Vagina (tissue), 2 donors: ENCODE measurements around the gene WDR76. TPM values are rescaled to one million over a fixed set of nuclear protein-coding genes. Genes with fewer than 3 reads are reported as not detected.

Experiments
- DNase-seq, 2 donors: peaks; one replicate each; pipeline ENCODE4 v3.0.0-alpha.2; 2017; ENCODE audit errors: extremely low spot score in 2 of 2
- H3K27ac ChIP-seq: fragments of 200-600 bp; sonication (generic); one replicate; pipeline ENCODE4 v1.5.1; 2019
- H3K27me3 ChIP-seq: fragments of 200-600 bp; sonication (generic); one replicate; pipeline ENCODE4 v1.5.1; 2019
- H3K36me3 ChIP-seq, 2 donors: fragments of 200-600 bp; sonication (generic); one replicate each; pipeline ENCODE4 v1.5.1; 2017 to 2019
- H3K4me1 ChIP-seq: fragments of 200-600 bp; sonication (generic); one replicate; pipeline ENCODE4 v1.5.1; 2019
- H3K4me3 ChIP-seq, 2 donors: fragments of 200-600 bp; sonication (generic); 1 replicate in 1 of 2; 2 replicates in 1 of 2; pipeline ENCODE4 v1.5.1; 2016 to 2019
- H3K9me3 ChIP-seq: fragments of 200-600 bp; sonication (generic); one replicate; pipeline ENCODE4 v1.5.1; 2019
- CTCF ChIP-seq, 3 experiments: fragments of 450-650 bp in 2 of 3; fragments of 200-600 bp in 1 of 3; sonication (generic) in 1 of 3; IDR thresholded peaks; one replicate each; pipeline ENCODE4 v1.5.1; 2017 to 2019; ENCODE audit warnings: antibody characterized with exemption in 3 of 3, mild to moderate bottlenecking in 2 of 3, moderate library complexity in 2 of 3
- POLR2A ChIP-seq, 2 donors: fragments of 450-650 bp; IDR thresholded peaks; one replicate each; pipeline ENCODE4 v1.6.1; 2017; ENCODE audit warnings: antibody characterized with exemption in 2 of 2, mild to moderate bottlenecking in 2 of 2, moderate library complexity in 2 of 2
- POLR2AphosphoS5 ChIP-seq, 2 donors: sonication (generic); formaldehyde crosslinking; IDR thresholded peaks; one replicate each; pipeline ENCODE4 v1.9.0; 2017; ENCODE audit warnings: antibody characterized with exemption in 2 of 2, mild to moderate bottlenecking in 2 of 2, low read depth in 1 of 2; ENCODE audit not compliant: insufficient read depth in 1 of 2
- intact Hi-C: fragments of 100-400 bp; cut with DNase I; formaldehyde crosslinking; loops from one replicate; pipeline ENCODE4 v1.15.1; 2023
- total RNA-seq: library from RNA; depleted of rRNA; stranded (reverse); fragments of >200 nt; gene quantifications from one replicate; pipeline ENCODE4 v1.2.3, GENCODE V29; 2016

Gene WDR76
- total RNA-seq, 1 donor from 2014 or later = 3.4 TPM

GRCh38 chr15:43896543-43896942 lies 69.7 kb downstream of the WDR76 start:
- H3K4me3 ChIP-seq = no peak overlapping the region
- H3K27me3 ChIP-seq = no peaks in the 10 kb centered on the region
- H3K9me3 ChIP-seq = no peaks in the 10 kb centered on the region
- no peak for DNase-seq
- no peaks in the 10 kb centered on the region for H3K36me3 ChIP-seq
- TF ChIP-seq CTCF (IDR thresholded peaks at IDR 0.05) = no peak
- no peak for TF ChIP-seq POLR2A (IDR thresholded peaks at IDR 0.05)
- TF ChIP-seq POLR2AphosphoS5 (IDR thresholded peaks at IDR 0.05; ENCODE audit: insufficient read depth in 1 of 2, low read depth in 1 of 2) = no peak
- H3K27ac ChIP-seq = no peak overlapping the region
- no peaks in the 10 kb centered on the region for H3K4me1 ChIP-seq
- intact Hi-C loops = no loop called here

- Histone ChIP-seq H3K9me3 (no peaks in the 10 kb centered on the region), H3K36me3 (no peaks in the 10 kb centered on the region), H3K27me3 (no peaks in the 10 kb centered on the region), H3K27ac (no peak overlapping the region), H3K4me3 (no peak overlapping the region), H3K4me1 (no peaks in the 10 kb centered on the region)
- DNase-seq = no peak
- intact Hi-C loops = no loop called here
- TF ChIP-seq POLR2AphosphoS5 (IDR thresholded peaks at IDR 0.05; ENCODE audit: insufficient read depth in 1 of 2, low read depth in 1 of 2) = no peak
- no peak for TF ChIP-seq CTCF (IDR thresholded peaks at IDR 0.05)
- no peak for TF ChIP-seq POLR2A (IDR thresholded peaks at IDR 0.05)
Measured at GRCh38 chr15:43898891-43899290, 72.1 kb downstream of the WDR76 start.

GRCh38 chr15:43899928-43900327 lies 73.1 kb downstream of the WDR76 start:
- H3K4me1 ChIP-seq = no peaks in the 10 kb centered on the region
- DNase-seq = no peak
- TF ChIP-seq CTCF (IDR thresholded peaks at IDR 0.05) = no peak

GRCh38 chr15:43900996-43901395 lies 74.2 kb downstream of the WDR76 start:
- no peaks in the 10 kb centered on the region for H3K4me1 ChIP-seq
- H3K9me3 ChIP-seq = no peaks in the 10 kb centered on the region
- TF ChIP-seq CTCF (IDR thresholded peaks at IDR 0.05) (no peak), POLR2A (IDR thresholded peaks at IDR 0.05) (no peak), POLR2AphosphoS5 (IDR thresholded peaks at IDR 0.05; ENCODE audit: insufficient read depth in 1 of 2, low read depth in 1 of 2) (no peak)
- DNase-seq = no peak
- no peak overlapping the region for H3K4me3 ChIP-seq
- intact Hi-C loops = no loop called here
- no peaks in the 10 kb centered on the region for H3K27me3 ChIP-seq
- no peaks in the 10 kb centered on the region for H3K36me3 ChIP-seq
- H3K27ac ChIP-seq = no peak overlapping the region

More at GRCh38 chr15:43899928-43900327, 73.1 kb downstream of the WDR76 start:
- Histone ChIP-seq H3K27me3 (no peaks in the 10 kb centered on the region), H3K36me3 (no peaks in the 10 kb centered on the region), H3K9me3 (no peaks in the 10 kb centered on the region), H3K4me3 (no peak overlapping the region), H3K27ac (no peak overlapping the region)
- intact Hi-C loops = no loop called here

- Histone ChIP-seq H3K36me3 (no peaks in the 10 kb centered on the region), H3K27me3 (no peaks in the 10 kb centered on the region), H3K4me3 (no peak overlapping the region), H3K4me1 (no peaks in the 10 kb centered on the region), H3K27ac (no peak overlapping the region), H3K9me3 (no peaks in the 10 kb centered on the region)
- intact Hi-C loops = no loop called here
- no peak for TF ChIP-seq CTCF (IDR thresholded peaks at IDR 0.05)
- TF ChIP-seq POLR2AphosphoS5 (IDR thresholded peaks at IDR 0.05; ENCODE audit: insufficient read depth in 1 of 2, low read depth in 1 of 2) = no peak
- no peak for TF ChIP-seq POLR2A (IDR thresholded peaks at IDR 0.05)
- no peak for DNase-seq
Measured at GRCh38 chr15:43901495-43901894, 74.7 kb downstream of the WDR76 start.
